GM21515 (cell line): Measurements from ENCODE around the gene FES.

Experiments used
- ATAC-seq: cut with Tn5 transposase; IDR thresholded peaks from one replicate; pipeline ENCODE4 v1.9.1; 2021; ENCODE audit not compliant: unreplicated experiment

The FES gene

DNA sequence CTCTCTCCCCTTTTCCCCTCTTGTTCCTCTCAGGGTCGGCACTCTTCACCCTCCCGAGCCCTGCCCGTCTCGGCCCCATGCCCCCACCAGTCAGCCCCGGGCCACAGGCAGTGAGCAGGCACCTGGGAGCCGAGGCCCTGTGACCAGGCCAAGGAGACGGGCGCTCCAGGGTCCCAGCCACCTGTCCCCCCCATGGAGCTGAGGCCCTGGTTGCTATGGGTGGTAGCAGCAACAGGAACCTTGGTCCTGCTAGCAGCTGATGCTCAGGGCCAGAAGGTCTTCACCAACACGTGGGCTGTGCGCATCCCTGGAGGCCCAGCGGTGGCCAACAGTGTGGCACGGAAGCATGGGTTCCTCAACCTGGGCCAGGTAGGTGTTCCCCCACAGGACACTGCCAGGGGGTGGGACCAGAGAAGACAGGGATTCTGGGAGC, 8.7 kb upstream of the FES start:
- no peak for ATAC-seq

DNA sequence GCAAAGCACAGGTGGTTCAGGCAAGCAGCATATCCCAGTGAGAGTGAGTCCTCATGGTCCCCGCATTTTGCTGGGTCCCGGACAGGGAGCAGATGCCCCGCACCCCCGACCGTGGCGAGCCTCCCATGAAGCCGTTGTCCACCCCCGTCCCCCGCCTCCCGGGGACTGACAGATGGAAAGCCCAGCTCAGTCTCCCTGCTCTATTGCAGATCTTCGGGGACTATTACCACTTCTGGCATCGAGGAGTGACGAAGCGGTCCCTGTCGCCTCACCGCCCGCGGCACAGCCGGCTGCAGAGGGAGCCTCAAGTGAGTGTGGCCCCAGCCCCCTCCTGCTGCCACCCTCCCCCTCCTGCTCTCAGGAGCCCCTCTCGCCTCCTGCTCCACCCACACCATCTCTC, 8.3 kb upstream of the FES start:
- ATAC-seq, result no peak

DNA sequence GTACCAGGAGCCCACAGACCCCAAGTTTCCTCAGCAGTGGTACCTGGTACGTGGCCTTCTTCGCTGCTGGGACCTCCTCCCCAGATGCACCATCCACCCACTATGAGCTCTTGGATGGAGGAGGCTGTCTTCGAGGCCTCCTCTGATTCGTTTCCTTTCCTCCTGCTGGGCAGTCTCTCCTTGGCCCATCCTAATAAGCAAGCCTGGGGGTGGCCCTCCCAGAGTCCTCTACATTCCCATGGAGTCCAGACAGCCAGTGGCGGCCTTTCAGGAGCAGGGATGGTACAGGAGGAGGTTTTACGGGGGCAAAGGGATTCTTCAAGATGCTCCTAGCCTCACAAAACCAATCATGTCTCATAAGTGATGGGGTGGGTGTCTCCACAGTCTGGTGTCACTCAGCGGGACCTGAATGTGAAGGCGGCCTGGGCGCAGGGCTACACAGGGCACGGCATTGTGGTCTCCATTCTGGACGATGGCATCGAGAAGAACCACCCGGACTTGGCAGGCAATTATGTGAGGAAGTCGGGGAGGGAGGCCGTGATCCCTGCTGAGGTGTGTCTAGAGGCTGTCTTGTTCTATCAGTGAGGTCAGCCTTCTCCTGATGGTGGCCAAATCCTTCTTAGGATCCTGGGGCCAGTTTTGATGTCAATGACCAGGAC, 7.7 kb upstream of the FES start:
- no peak for ATAC-seq

DNA sequence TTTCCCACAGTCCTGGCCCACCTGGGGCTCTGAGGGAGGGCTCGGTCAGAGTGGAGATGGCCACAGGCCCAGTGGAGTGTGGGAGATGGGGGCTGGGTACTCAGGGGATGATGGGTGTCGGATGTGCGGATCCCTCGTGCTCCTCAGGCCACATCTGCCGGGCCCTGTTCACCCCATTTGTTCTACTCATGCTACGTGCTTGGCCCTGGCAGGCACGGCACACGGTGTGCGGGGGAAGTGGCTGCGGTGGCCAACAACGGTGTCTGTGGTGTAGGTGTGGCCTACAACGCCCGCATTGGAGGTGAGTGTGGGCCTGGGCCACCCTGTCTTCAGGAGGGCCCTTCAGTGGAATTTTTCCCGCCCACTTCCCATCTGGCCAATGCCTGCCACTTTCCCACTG, 7.0 kb upstream of the FES start:
- no peak for ATAC-seq

DNA sequence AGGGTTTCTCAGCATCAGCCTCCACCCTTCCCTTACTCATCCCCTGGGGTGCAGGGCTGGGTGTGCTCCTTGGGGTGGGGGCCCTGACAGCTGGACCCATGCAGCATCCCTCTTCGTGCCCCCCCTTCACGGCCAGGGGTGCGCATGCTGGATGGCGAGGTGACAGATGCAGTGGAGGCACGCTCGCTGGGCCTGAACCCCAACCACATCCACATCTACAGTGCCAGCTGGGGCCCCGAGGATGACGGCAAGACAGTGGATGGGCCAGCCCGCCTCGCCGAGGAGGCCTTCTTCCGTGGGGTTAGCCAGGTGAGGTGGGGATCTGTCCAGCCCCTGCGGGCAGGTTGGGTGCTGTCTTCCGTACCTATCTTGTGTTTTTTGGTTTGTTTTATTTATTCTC, 6.3 kb upstream of the FES start:
- no peak for ATAC-seq

DNA sequence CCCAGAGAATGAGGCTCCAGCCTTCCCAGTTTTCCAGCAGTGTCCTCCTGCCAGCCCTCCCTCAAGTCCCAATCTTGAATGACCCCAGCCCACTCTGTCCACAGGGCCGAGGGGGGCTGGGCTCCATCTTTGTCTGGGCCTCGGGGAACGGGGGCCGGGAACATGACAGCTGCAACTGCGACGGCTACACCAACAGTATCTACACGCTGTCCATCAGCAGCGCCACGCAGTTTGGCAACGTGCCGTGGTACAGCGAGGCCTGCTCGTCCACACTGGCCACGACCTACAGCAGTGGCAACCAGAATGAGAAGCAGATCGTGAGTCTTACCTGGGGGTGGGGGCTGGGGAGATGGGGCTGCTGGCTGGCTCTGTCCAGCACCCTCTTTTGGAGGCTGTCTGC, 5.6 kb upstream of the FES start:
- no peak for ATAC-seq

DNA sequence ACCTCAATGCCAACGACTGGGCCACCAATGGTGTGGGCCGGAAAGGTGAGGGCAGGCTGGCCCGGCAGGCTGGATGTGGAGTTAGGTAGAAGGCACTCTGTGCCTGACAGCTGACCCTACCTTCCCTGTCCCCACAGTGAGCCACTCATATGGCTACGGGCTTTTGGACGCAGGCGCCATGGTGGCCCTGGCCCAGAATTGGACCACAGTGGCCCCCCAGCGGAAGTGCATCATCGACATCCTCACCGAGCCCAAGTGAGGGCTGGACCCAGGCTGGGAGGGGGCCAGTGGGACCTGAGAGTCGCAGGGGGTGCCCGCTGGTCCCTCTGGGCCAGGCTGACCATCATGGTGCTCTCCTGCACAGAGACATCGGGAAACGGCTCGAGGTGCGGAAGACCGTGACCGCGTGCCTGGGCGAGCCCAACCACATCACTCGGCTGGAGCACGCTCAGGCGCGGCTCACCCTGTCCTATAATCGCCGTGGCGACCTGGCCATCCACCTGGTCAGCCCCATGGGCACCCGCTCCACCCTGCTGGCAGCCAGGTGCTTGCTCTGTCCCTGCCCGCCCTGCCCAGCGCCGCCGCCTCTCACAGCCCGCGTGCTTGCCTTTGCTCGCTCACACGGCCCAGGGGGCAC, 4.5 kb upstream of the FES start:
- ATAC-seq, result no peak

DNA sequence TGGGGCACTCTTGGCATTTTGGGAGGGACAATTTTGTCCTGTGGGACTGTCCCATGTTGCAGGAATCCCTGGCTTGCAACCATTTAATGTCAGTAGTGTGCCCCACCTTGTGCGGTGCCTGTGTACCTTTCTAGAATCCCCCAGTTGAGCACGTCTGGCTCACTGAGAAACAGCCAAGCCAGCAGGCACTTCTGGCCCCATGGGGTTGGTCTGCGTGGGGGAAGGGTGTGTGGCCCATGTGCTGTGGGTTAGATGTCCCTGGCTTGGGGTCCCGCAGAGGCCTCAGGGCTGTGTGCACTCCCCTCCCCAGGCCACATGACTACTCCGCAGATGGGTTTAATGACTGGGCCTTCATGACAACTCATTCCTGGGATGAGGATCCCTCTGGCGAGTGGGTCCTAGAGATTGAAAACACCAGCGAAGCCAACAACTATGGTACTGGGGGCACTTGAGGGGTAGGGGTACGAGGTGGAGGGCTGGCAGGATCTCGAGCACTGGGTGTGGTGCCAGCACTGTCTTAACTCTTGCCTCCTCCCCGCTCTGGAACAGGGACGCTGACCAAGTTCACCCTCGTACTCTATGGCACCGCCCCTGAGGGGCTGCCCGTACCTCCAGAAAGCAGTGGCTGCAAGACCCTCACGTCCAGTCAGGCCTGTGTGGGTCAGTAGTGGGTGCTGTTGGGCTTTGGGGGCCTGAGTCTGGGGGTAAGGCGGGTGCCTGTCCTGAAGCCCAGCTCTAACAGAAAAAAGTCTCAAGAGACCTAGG, 3.7 kb upstream of the FES start:
- no peak for ATAC-seq

DNA sequence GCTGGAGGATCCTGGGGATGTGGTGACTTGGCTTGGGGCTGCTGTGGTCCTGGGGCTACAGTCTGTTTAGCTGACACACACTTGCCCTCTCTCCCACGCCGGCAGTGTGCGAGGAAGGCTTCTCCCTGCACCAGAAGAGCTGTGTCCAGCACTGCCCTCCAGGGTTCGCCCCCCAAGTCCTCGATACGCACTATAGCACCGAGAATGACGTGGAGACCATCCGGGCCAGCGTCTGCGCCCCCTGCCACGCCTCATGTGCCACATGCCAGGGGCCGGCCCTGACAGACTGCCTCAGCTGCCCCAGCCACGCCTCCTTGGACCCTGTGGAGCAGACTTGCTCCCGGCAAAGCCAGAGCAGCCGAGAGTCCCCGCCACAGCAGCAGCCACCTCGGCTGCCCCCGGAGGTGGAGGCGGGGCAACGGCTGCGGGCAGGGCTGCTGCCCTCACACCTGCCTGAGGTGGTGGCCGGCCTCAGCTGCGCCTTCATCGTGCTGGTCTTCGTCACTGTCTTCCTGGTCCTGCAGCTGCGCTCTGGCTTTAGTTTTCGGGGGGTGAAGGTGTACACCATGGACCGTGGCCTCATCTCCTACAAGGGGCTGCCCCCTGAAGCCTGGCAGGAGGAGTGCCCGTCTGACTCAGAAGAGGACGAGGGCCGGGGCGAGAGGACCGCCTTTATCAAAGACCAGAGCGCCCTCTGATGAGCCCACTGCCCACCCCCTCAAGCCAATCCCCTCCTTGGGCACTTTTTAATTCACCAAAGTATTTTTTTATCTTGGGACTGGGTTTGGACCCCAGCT, 2.9 kb upstream of the FES start:
- no peak for ATAC-seq

DNA sequence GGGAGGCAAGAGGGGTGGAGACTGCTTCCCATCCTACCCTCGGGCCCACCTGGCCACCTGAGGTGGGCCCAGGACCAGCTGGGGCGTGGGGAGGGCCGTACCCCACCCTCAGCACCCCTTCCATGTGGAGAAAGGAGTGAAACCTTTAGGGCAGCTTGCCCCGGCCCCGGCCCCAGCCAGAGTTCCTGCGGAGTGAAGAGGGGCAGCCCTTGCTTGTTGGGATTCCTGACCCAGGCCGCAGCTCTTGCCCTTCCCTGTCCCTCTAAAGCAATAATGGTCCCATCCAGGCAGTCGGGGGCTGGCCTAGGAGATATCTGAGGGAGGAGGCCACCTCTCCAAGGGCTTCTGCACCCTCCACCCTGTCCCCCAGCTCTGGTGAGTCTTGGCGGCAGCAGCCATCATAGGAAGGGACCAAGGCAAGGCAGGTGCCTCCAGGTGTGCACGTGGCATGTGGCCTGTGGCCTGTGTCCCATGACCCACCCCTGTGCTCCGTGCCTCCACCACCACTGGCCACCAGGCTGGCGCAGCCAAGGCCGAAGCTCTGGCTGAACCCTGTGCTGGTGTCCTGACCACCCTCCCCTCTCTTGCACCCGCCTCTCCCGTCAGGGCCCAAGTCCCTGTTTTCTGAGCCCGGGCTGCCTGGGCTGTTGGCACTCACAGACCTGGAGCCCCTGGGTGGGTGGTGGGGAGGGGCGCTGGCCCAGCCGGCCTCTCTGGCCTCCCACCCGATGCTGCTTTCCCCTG, 2.2 kb upstream of the FES start:
- no peak for ATAC-seq

DNA sequence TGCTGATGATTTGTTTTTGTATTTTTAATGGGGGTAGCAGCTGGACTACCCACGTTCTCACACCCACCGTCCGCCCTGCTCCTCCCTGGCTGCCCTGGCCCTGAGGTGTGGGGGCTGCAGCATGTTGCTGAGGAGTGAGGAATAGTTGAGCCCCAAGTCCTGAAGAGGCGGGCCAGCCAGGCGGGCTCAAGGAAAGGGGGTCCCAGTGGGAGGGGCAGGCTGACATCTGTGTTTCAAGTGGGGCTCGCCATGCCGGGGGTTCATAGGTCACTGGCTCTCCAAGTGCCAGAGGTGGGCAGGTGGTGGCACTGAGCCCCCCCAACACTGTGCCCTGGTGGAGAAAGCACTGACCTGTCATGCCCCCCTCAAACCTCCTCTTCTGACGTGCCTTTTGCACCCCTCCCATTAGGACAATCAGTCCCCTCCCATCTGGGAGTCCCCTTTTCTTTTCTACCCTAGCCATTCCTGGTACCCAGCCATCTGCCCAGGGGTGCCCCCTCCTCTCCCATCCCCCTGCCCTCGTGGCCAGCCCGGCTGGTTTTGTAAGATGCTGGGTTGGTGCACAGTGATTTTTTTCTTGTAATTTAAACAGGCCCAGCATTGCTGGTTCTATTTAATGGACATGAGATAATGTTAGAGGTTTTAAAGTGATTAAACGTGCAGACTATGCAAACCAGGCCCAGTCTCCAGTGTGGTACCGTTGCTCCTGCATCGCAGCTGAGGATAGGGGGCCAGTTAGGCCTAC, 1.4 kb upstream of the FES start:
- no peak for ATAC-seq

DNA sequence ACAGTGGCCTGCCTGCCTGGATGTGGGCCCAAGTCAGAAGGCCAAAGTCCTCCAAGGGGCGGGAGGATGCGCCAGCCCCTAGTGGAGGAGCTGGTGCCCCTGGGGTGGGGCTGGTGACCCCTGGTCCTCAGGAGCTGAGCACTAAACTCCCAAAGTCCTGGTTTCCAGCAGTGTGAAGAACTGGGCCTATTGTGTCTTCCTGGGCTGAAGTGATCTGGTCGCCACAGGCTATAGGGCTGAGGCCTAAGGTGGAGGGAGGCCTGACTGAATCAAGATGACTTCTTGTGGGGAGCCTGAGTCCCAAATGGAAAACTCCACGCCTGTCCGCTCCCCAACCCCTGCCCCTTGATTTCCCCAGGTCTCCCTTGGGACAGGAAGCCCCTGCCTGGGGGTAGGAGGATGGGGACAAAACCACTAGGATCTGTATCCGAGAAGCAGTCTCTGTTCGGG, 753 bp upstream of the FES start:
- ATAC-seq, result no peak

DNA sequence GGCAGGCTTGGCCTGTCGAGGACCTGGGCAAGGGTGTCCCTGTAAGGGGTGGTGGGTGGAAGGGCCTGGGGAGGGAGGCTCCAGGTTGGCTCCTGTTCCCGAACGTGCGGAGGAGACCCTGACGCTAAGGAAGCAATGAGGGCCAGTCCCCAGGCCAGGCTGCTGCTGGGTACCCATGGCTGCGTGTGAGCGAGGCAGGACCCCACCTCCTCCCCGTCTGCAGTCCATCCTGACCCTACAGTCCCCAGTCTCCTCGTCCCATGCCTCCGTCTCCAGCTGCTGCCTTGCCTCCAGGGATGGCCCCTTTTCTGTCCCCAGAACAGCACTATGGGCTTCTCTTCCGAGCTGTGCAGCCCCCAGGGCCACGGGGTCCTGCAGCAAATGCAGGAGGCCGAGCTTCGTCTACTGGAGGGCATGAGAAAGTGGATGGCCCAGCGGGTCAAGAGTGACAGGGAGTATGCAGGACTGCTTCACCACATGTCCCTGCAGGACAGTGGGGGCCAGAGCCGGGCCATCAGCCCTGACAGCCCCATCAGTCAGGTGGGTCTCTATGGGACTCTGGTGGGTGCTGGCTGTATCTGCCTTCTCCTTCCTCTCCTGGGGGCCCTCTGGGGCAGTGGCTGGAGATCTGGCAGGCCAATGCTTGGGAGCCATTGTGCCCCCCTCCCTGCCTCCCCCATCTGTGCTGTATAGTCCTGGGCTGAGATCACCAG, 571 bp downstream of the FES start:
- no peak for ATAC-seq

DNA sequence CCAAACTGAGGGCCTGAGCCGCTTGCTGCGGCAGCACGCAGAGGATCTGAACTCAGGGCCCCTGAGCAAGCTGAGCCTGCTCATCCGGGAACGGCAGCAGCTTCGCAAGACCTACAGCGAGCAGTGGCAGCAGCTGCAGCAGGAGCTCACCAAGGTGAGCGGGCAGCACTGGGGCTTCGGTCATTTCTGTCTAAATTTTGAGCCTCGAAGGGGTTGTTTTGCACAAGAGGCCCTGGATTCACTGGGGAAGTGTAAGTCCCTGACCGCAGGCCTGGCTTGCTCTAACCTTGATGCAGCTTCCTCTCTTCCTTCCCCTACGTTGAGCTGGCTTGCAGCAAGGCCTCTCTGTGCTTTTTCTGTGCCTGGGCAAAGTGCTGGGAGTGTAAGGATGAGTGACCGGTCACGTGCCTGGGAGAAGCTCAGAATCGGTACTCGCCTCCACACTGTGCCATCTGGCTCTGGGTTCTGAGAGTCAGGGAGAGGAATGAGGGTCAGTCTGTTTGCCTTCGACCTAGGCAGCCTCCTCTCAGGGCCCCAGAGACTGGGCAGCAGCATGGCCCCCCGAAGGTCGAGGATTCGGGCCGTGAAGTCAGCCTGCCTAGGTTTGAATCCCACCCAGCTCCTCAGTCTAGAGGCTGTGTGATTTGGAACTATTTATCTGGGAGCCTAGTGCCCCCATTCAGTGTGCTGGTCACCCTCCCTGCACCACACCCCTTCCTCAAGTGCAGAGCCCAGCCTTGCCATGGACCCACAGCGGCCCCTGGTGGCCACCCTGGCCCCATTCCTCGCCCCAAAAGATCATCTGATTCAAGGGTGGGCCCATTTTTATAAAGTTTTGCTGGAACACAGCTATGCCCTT, 1.4 kb downstream of the FES start:
- no peak for ATAC-seq

DNA sequence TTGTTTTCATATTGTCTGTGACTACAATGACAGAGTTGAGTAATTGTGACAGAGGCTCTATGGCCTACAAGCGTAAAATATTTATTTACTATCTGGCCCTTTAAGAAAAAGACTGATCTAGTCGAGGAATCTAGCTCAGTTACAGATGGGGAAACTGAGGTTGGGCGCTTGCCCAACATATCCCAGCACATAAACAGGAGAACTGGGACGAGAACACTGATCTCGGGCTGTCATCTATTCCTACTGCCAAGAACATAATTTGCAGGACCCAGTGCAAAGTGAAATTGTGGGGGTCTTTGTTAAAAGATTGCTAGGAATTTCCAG, 1.9 kb downstream of the FES start:
- no peak for ATAC-seq

DNA sequence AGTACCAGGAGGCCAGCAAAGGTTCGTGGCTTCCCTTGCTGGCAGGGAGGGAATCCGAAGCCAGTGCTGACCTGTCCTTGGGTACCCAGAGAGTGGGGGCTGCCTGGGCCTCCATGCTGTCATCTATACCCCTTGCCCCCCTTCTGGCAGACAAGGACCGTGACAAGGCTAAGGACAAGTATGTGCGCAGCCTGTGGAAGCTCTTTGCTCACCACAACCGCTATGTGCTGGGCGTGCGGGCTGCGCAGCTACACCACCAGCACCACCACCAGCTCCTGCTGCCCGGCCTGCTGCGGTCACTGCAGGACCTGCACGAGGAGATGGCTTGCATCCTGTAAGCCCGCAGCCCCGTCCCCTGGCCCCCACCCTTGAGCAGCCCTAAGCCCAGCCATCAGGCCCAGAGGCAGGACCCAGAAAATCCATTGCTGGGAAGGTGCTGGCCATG, 2.8 kb downstream of the FES start:
- ATAC-seq, result no peak

DNA sequence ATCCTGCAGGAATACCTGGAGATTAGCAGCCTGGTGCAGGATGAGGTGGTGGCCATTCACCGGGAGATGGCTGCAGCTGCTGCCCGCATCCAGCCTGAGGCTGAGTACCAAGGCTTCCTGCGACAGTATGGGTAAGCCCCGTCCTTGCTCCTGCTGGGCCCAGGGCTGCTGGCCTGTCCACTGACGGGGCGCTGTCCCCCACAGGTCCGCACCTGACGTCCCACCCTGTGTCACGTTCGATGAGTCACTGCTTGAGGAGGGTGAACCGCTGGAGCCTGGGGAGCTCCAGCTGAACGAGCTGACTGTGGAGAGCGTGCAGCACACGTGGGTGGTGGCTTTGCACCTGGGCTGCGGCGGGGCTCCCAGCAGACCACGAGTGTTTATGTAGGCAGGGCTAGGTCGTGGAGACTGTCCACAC, 5.0 kb downstream of the FES start:
- no peak for ATAC-seq

DNA sequence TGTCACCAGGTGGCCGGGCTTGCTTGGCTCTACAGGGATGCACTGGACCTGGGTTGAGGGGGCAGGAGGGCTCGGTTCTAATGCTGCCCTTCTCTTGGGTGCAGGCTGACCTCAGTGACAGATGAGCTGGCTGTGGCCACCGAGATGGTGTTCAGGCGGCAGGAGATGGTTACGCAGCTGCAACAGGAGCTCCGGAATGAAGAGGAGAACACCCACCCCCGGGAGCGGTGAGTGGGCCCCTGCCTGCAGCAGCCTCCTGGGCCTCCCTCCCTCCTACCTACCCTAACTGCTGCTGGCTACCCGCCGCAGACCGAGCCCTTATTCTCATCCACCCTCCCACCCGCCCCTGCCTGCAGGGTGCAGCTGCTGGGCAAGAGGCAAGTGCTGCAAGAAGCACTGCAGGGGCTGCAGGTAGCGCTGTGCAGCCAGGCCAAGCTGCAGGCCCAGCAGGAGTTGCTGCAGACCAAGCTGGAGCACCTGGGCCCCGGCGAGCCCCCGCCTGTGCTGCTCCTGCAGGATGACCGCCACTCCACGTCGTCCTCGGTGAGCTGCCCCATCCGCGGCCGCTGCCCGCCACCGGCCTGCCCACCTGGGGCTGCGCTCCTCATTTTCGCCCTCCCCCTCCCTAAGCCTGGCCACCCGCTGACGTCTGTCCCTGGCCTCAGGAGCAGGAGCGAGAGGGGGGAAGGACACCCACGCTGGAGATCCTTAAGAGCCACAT, 5.6 kb downstream of the FES start:
- no peak for ATAC-seq
